NCI-H2227 (cell line): ENCODE data around the gene GALNTL6.

Experiments used
- DNase-seq: peaks from one replicate; lab custom pipeline; 2025; ENCODE audit not compliant: unreplicated experiment; lab: John Stamatoyannopoulos, UW

GALNTL6 gene

GRCh38 chr4:172177382-172177781 lies 364.2 kb downstream of the GALNTL6 start:
- no peak for DNase-seq

DNA sequence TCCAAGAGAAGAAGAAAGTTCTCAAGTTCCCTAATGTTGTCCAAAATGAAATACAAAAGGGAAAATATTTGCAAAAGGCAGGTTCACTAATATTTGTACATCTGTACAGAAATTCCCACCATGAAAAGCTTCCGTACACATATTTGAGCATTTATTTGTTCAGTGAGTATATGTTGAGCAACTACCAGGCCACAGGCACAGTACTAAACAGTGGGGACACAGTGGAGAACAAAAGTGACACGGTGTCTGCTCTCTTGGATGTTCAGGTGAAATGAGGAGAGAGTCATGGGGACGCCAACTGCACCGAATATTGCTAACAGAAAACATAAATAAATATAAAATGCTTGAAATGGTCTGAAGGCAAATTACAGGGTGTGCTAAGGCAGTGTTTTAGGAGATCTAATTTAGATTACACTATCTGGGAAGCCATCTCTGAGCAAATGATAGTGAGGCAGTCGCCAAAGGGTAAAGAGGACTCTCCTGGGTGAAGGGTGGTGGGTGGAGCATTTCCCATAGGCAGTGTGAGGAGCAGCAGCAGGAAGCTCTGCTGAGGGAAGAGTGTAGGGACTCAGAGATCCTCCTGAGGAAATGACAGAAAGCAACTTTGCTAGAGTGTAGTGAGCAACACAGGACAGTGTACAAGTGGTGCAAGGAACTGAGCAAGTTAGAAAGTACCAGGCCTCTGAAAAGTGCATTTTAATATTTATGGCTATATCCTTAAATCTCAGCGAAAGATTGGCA lies 375.2 kb downstream of the GALNTL6 start:
- DNase-seq = no peak

GRCh38 chr4:172202480-172203076 lies 389.4 kb downstream of the GALNTL6 start:
- DNase-seq = no peak

DNA sequence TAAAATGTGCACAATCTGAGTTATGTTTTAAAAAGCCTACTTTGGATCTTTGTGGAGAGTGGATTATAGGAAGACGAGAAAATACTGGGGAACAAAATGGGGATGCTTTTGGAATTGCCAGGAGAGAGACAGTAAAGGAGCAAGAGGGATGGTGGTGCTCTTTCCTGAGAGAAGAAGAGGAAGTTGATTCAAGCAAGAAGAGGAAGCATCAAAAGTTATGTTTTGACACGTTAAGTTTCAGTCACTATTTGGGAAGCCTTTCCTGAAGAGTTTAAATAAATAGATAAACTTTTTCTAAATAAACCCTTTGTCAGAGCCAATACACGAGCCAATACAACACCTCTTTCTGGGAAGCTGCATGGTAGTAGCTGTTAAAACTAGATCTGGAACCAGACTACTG lies 394.1 kb downstream of the GALNTL6 start:
- DNase-seq = no peak

DNA sequence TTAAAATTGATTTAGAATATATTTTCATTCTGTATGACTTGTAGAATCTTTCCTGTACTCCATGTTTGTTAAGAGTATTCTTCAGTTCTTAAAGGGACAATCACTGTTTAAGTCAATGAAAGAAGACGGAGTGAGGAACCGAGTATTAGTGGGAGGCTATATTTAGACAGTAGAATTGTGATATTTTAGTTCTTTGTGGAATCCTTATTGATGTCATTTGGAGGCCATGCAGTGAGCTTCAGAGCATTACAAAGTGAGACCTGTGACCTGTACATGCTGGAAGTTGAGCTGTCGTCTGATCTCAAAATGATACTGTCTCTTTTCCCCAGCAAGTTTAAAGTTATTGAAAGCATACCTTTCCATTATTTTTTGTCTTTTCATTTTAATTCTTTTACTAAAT lies 394.7 kb downstream of the GALNTL6 start:
- DNase-seq = no peak

DNA sequence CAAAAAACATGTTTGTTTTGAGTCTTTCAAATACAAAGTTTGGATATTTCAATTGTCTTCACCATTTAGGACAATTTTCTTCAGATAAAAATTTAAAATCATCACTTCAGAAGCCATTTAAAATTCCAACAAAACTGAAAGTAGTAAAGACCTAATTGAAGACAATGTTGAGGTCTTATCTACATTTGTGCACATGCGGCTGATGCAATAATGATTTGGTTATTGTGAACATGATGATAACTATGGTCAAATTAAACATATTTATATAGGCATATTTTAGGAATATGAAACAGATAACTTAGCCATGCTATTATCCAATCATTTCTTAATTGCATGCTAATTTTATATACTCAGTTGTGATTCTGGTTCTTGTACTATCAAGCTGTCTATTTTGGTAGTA lies 407.5 kb downstream of the GALNTL6 start:
- no peak for DNase-seq

DNA sequence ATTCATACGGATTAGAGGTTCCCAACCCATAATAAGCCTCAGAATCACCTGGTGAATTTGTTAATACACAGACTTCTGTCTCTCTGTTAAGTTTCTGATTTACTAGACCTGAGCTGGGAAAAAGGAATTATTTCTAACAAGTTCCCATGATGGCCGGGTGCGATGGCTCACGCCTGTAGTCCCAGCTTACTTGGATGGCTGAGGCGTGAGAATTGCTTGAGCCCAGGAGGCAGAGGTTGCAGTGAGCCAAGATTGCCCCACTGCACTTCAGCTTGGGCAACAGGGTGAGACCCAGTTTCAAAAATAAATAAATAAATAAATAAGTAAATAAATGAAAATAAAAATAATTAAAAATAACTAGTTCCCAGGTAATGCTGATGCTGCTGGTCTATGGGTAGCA lies 412.3 kb downstream of the GALNTL6 start:
- no peak for DNase-seq

DNA sequence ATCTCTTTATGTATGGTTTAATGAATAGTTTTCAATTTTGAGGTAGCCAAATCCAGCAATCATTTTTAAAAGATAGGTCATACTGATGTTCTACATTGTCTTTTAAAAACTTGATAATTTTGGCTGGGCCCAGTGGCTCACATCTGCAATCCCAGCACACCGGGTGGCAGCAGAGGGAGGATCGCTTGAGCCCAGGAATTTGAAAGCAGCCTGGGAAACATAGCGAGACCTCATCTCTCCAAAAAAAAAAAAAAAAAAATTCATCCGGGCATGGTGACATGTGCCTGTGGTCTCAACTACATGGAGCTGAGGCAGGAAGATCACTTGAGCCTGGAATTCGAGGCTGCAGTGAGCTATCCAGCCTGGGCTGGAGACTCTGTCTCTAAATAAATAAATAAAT lies 419.8 kb downstream of the GALNTL6 start:
- no peak for DNase-seq

DNA sequence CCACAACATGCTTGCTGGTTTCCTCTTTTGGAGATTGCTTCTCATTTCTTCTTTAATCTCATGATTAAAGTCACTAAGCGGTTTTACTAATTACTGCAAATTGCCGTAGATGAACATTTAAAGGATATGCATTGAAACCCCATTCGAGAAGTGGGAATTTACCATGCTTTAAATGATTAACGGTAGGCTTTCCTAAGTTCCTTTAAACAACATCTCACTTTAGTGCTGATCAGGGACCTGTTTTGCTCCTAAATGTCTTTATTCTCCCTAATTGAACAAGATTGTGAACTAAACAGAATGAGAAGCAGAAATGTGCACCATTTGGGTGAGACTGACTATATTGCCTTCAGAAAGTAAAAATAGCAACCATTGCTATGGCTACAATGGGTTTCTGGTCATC lies 430.3 kb downstream of the GALNTL6 start:
- no peak for DNase-seq

GRCh38 chr4:172245516-172245915 lies 432.3 kb downstream of the GALNTL6 start:
- no peak for DNase-seq

DNA sequence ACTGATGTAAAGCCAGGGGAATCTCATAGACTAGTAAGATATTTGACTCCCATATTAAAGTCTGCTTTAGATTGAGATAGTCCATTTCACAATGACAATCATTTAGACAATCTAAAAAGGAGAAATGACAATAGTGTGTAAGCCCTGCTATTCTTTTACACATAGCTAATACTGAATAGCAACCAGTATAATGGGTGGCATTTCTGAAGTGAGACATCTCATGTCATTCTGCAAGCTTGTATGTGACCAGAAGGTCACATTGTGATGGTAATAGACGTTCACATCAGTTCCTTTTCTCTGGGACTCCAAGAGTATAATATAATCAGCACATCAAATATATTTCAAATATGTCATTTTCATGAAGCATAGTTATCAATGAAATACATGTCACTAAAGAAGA lies 440.2 kb downstream of the GALNTL6 start:
- DNase-seq = no peak

DNA sequence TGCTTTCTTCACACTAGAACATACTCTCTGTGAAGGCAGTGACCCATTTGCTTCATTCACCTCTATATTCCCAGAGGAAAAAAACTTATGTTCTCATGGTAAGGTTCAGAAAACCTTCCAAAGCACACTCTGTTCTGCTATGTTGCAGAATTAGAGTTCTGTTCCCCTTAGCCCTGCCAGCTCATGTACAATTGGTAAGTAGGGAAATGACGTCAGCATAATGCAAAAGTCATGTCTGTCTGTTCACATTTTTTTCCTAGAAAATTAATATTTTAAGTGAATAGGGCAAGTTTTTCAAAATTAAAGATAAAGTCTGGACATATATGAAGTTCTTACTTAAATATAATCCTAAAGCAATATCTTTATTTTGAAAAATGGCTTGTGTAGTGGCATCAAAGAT lies 443.6 kb downstream of the GALNTL6 start:
- no peak for DNase-seq

- no peak for DNase-seq
Observed at GRCh38 chr4:172270397-172270796, 457.2 kb downstream of the GALNTL6 start.

GRCh38 chr4:172287117-172287516 lies 473.9 kb downstream of the GALNTL6 start:
- no peak for DNase-seq

GRCh38 chr4:172305698-172306097 lies 492.5 kb downstream of the GALNTL6 start:
- DNase-seq = no peak

GRCh38 chr4:172308078-172308477 lies 494.9 kb downstream of the GALNTL6 start:
- DNase-seq = no peak

DNA sequence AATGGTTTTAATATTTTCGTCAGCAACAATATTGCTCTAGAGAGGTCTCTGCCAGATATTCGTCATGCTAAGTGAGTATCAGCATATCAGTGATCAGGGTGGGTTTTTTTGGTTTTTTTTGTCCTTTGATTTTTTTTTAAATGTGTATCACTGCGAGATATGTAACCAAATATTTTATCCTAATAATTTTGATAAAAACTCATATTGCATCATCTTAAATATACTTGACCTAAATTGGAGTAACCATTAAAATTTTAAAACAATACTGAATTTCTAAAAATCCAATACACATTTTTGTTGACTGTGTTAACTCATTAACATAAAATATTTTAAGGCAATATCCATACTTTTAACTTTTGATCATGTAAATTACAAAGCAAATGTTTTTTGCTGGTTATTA lies 498.5 kb downstream of the GALNTL6 start:
- no peak for DNase-seq

DNA sequence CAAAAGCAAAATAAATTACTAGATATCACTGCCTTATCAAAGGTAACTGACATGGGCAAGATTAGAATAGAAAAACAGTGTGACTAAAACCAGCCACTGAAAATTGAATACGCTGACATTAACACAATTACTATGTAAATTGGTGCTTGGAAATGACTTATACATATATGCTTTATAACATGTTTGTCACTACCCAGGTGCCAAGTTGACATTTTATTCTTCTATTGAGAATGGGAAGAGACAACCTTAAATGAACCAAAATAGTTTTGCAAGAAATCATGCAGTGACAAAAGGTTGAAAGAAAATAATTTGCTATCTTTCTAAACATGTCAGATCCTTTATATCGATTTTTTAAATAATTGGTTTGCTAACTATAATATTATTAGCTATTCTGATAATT lies 510.1 kb downstream of the GALNTL6 start:
- DNase-seq = no peak

- no peak for DNase-seq
Observed at GRCh38 chr4:172344308-172344938, 531.2 kb downstream of the GALNTL6 start.

DNA sequence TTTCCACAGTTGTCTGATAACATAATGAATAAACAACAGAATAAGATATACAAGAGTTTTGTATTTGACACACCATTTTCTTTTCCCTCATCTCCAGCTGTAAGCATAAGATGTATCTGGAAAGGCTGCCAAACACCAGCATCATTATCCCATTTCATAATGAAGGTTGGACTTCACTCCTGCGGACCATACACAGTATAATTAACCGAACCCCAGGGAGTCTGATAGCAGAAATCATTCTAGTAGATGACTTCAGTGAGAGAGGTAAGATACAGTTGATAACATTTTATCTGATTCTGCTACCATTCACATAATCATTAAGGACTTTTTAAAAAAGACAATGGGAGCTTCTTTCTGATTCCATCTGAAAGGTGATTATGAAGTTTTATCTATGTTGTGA lies 535.2 kb downstream of the GALNTL6 start:
- no peak for DNase-seq

DNA sequence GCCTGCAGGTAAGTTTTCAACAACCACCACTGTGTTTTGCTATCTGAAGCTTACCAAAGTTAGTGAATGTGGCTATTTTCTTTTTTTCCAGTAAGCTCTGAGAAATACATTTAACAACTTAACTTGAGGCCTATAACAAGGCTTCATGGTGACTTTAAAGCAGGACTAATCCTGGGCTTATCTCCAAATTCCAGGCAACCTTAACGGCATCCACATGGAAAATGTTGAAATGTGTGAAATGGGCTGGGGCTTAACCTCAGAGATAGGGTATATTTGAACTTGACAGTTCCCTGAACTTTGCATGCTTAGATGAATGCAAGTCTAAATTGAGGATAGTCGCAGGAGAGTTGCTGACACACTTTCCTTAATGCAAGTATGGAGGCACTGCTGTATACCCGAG lies 539.2 kb downstream of the GALNTL6 start:
- no peak for DNase-seq

- no peak for DNase-seq
Observed at GRCh38 chr4:172356016-172356415, 542.8 kb downstream of the GALNTL6 start.
